HK-2 (cell line): ENCODE data around the gene CMBL.
"Not testable (repeated sequence)": the region's sequence is repeated elsewhere in the genome, so short reads cannot be mapped to it uniquely, and the experiment has no call there.

ENCODE experiments used
- DNase-seq: peaks from one replicate; pipeline ENCODE4 v3.0.0-alpha.2; 2018; ENCODE audit not compliant: unreplicated experiment

CMBL gene

GRCh38 chr5:10307206-10308148 is at the start of gene CMBL:
Gene CMBL (minus strand): TSS chr5:10307902. CDS start chr5:10290762, 17,140 bp downstream.
- peak; percentile 35 for DNase-seq

- no peak for DNase-seq
Measured at GRCh38 chr5:10355071-10355889, 47.6 kb upstream of the CMBL start.

GRCh38 chr5:10354048-10354872 is 46.6 kb upstream of the CMBL start:
- DNase-seq, result peak; percentile 38

GRCh38 chr5:10353241-10354047 is 45.7 kb upstream of the CMBL start, which contains the start of gene MARCHF6:
Gene MARCHF6 (plus strand): TSS chr5:10353695. CDS start chr5:10353899, 204 bp downstream.
- peak; percentile 93 for DNase-seq

- DNase-seq, result no peak
Measured at GRCh38 chr5:10352430-10353240, 44.9 kb upstream of the CMBL start.

GRCh38 chr5:10351919-10352318 is 44.2 kb upstream of the CMBL start:
- DNase-seq, result no peak

- no peak for DNase-seq
Measured at GRCh38 chr5:10351199-10351905, 43.6 kb upstream of the CMBL start.

- DNase-seq, result no peak
Measured at GRCh38 chr5:10348258-10348657, 40.6 kb upstream of the CMBL start.

GRCh38 chr5:10344461-10345106 is 36.9 kb upstream of the CMBL start:
- not testable (repeated sequence) for DNase-seq

- no peak for DNase-seq
Measured at GRCh38 chr5:10343486-10343885, 35.8 kb upstream of the CMBL start.

- no peak for DNase-seq
Measured at GRCh38 chr5:10339958-10340357, 32.3 kb upstream of the CMBL start.

- DNase-seq, result no peak
Measured at GRCh38 chr5:10339058-10339811, 31.5 kb upstream of the CMBL start.

- no peak for DNase-seq
Measured at GRCh38 chr5:10338686-10339057, 31.0 kb upstream of the CMBL start.

- no peak for DNase-seq
Measured at GRCh38 chr5:10337986-10338385, 30.3 kb upstream of the CMBL start.

GRCh38 chr5:10337107-10337506 is 29.4 kb upstream of the CMBL start:
- DNase-seq, result no peak

GRCh38 chr5:10335711-10336470 is 28.2 kb upstream of the CMBL start:
- no peak for DNase-seq

GRCh38 chr5:10334831-10335230 is 27.1 kb upstream of the CMBL start:
- no peak for DNase-seq
